HepG2 (cell line): ENCODE measurements around the gene POMGNT2. TPM values are rescaled to one million over a fixed set of nuclear protein-coding genes. Genes with fewer than 3 reads are reported as not detected.

ENCODE experiments used
- ATAC-seq: fragments of 200-7000 bp; cut with Tn5 transposase; 3 replicates; pipeline ENCODE4 v1.9.1; 2020; ENCODE audit warnings: mild to moderate bottlenecking, moderate library complexity
- BruUV-seq: library from RNA; stranded (reverse); fragments of 400-500 nt; replicated peaks from 2 replicates; lab custom pipeline; 2021; lab: Mats Ljungman, UMichigan
- CTCF ChIA-PET: fragments of 300-600 bp; formaldehyde crosslinking; extraction: SDS; loops from one replicate; lab custom pipeline; 2021; ENCODE audit warnings: low total read pairs, inconsistent platforms, low intra/inter-chr PET ratio; lab: Yijun Ruan, JAX
- POLR2A ChIA-PET: fragments of 350-600 bp; sonication (Branson Sonifier 250); formaldehyde crosslinking; loops from one replicate; lab custom pipeline; 2020; ENCODE audit warnings: antibody characterized with exemption, inconsistent platforms; lab: Yijun Ruan, JAX
- DNase-seq: peaks from one replicate; pipeline ENCODE4 v3.0.0-alpha.2; 2015; ENCODE audit warnings: low spot score
- FAIRE-seq: peaks from 3 replicates; lab custom pipeline; 2011; peaks lifted over from hg19 to GRCh38; lab: Jason Lieb, UNC
- H2AFZ ChIP-seq: one replicate; pipeline ENCODE4 v1.6.1; 2011; ENCODE audit warnings: low read length, inconsistent platforms
- H3K27ac ChIP-seq: fragments of 300-600 bp; 3 replicates; pipeline ENCODE4 v1.8.0; 2011; ENCODE audit warnings: mixed run types, mild to moderate bottlenecking, mixed read lengths, low read length, inconsistent platforms; ENCODE audit not compliant: insufficient read depth; ENCODE audit errors: extremely low read length
- H3K27me3 ChIP-seq, 2 experiments: fragments of 200-600 bp in 1 of 2; 2 replicates in 1 of 2; 3 replicates in 1 of 2; pipeline versions ENCODE4 v1.6.0 to v1.8.0; 2011; ENCODE audit warnings: low read length in 2 of 2, mild to moderate bottlenecking in 2 of 2, moderate library complexity in 2 of 2, inconsistent platforms in 1 of 2; ENCODE audit not compliant: insufficient read depth in 2 of 2, control insufficient read depth in 1 of 2
- H3K36me3 ChIP-seq, 2 experiments: fragments of 200-600 bp in 1 of 2; replicated peaks in 1 of 2; 2 replicates in 1 of 2; 3 replicates in 1 of 2; pipeline versions ENCODE4 v1.5.1 to v1.8.0; 2011; ENCODE audit warnings: low read length in 2 of 2, inconsistent platforms in 1 of 2; ENCODE audit not compliant: insufficient read depth in 2 of 2, control insufficient read depth in 1 of 2
- H3K4me1 ChIP-seq: 2 replicates; pipeline ENCODE4 v1.5.1; 2012; ENCODE audit warnings: low read length, inconsistent platforms; ENCODE audit not compliant: insufficient read depth
- H3K4me2 ChIP-seq: 2 replicates; pipeline ENCODE4 v1.6.0; 2011; ENCODE audit warnings: low read depth, low read length, inconsistent platforms
- H3K4me3 ChIP-seq, 3 experiments: fragments of 200-600 bp in 1 of 3; sonication (generic), shearing (Covaris generic) in 1 of 3; replicated peaks in 1 of 3; 2 replicates each; pipeline ENCODE4 v1.5.1; 2011 to 2016; ENCODE audit warnings: low read length in 3 of 3, inconsistent platforms in 2 of 3, low read depth in 2 of 3, mild to moderate bottlenecking in 2 of 3, control low read depth in 1 of 3, mixed read lengths in 1 of 3; ENCODE audit not compliant: insufficient read depth in 1 of 3
- H3K79me2 ChIP-seq: one replicate; pipeline ENCODE4 v1.6.1; 2011; ENCODE audit warnings: low read length, inconsistent platforms; ENCODE audit not compliant: insufficient read depth
- H3K9ac ChIP-seq: 2 replicates; pipeline ENCODE4 v1.6.0; 2011; ENCODE audit warnings: mild to moderate bottlenecking, low read depth, low read length, inconsistent platforms; ENCODE audit not compliant: insufficient read depth
- H3K9me3 ChIP-seq: 2 replicates; pipeline ENCODE4 v1.5.1; 2012; ENCODE audit warnings: mild to moderate bottlenecking, low read length
- H4K20me1 ChIP-seq: 2 replicates; pipeline ENCODE4 v1.6.0; 2011; ENCODE audit warnings: inconsistent platforms, mild to moderate bottlenecking, low read length, moderate library complexity; ENCODE audit not compliant: insufficient read depth
- CBX1 ChIP-seq: IDR thresholded peaks from one replicate; pipeline ENCODE4 v1.6.1; 2016; ENCODE audit warnings: antibody characterized with exemption, low read depth
- FOXA3 ChIP-seq: IDR thresholded peaks from 2 replicates; pipeline ENCODE4 v1.6.1; 2016; ENCODE audit warnings: missing genetic modification reagents, missing compliant biosample characterization
- KDM5A ChIP-seq: fragments of 200-600 bp; sonication (generic); IDR thresholded peaks from 2 replicates; pipeline ENCODE4 v1.7.0; 2018; ENCODE audit warnings: antibody characterized with exemption, mild to moderate bottlenecking, low read length, borderline replicate concordance
- MAFF ChIP-seq: IDR thresholded peaks from 2 replicates; pipeline ENCODE4 v1.6.1; 2011; ENCODE audit warnings: low read depth, low read length, improper control_type of control experiment
- MAFK ChIP-seq, 2 experiments: IDR thresholded peaks in 1 of 2; conservative IDR thresholded peaks in 1 of 2; 2 replicates each; pipeline ENCODE4 v1.6.1; 2011; ENCODE audit warnings: improper control_type of control experiment in 2 of 2, low read length in 2 of 2
- SP1 ChIP-seq, 2 experiments: fragments of 450-650 bp in 1 of 2; sonication (generic) in 1 of 2; formaldehyde crosslinking in 1 of 2; IDR thresholded peaks; 2 replicates each; pipeline versions ENCODE4 v1.4.0 to v1.6.1; 2016 to 2020; ENCODE audit warnings: missing genetic modification reagents in 1 of 2
- YEATS4 ChIP-seq: sonication (generic); formaldehyde crosslinking; IDR thresholded peaks from 2 replicates; pipeline ENCODE4 v1.4.0; 2020; ENCODE audit warnings: missing genetic modification reagents, borderline replicate concordance
- ZBTB3 ChIP-seq: sonication (generic); formaldehyde crosslinking; IDR thresholded peaks from 2 replicates; pipeline ENCODE4 v1.4.0; 2020; ENCODE audit warnings: low read depth, mild to moderate bottlenecking, moderate library complexity, missing genetic modification reagents, borderline replicate concordance
- ZNF33B ChIP-seq: sonication (generic); formaldehyde crosslinking; IDR thresholded peaks from 2 replicates; pipeline ENCODE4 v1.5.1; 2020; ENCODE audit warnings: mild to moderate bottlenecking, missing genetic modification reagents
- ZNF607 ChIP-seq: sonication (generic); formaldehyde crosslinking; IDR thresholded peaks from 2 replicates; pipeline ENCODE4 v1.5.1; 2020; ENCODE audit warnings: missing genetic modification reagents, mild to moderate bottlenecking, borderline replicate concordance
- ZNF652 ChIP-seq: IDR thresholded peaks from 2 replicates; pipeline ENCODE4 v1.6.1; 2016; ENCODE audit warnings: low read depth, borderline replicate concordance
- ZNF891 ChIP-seq: sonication (generic); formaldehyde crosslinking; IDR thresholded peaks from 2 replicates; pipeline ENCODE4 v1.5.0; 2020; ENCODE audit warnings: mild to moderate bottlenecking, missing genetic modification reagents
- ZSCAN21 ChIP-seq: sonication (generic); formaldehyde crosslinking; IDR thresholded peaks from 2 replicates; pipeline ENCODE4 v1.8.0; 2022; ENCODE audit warnings: mild to moderate bottlenecking, missing genetic modification reagents, moderate library complexity, borderline replicate concordance
- in situ Hi-C: cut with HindIII; loops from 2 replicates; pipeline ENCODE4 v1.10.0; 2017; ENCODE audit warnings: low pct_unique_long_range_greater_than_20kb; ENCODE audit not compliant: extremely low pct_ligation_motif_present
- intact Hi-C: fragments of 100-400 bp; cut with micrococcal nuclease; formaldehyde crosslinking; loops from one replicate; pipeline ENCODE4 v1.10.0; 2022; ENCODE audit not compliant: unreplicated experiment
- polyA plus RNA-seq, 8 experiments: library from polyadenylated mRNA; depleted of rRNA in 3 of 8; stranded (reverse) in 7 of 8; unstranded in 1 of 8; fragments of >200 nt; fragmentation: Illumina TruSeq in 4 of 8; extraction: Trizol in 4 of 8; gene quantifications; 2 replicates each; pipeline versions ENCODE4 v1.2.1 to v1.2.3, GENCODE V29; 2011 to 2016; ENCODE audit warnings: low read depth in 4 of 8, missing spikeins in 1 of 8, mixed read lengths in 1 of 8; ENCODE audit not compliant: insufficient read depth in 1 of 8
- total RNA-seq, 5 experiments: library from RNA; depleted of rRNA; stranded (reverse); fragments of >200 nt; fragmentation: Illumina TruSeq; extraction: Trizol; gene quantifications; 2 replicates each; pipeline ENCODE4 v1.2.3, GENCODE V29; 2016; ENCODE audit warnings: low read depth in 1 of 5
- TF ChIP-seq, protein P1 (sequence below): sonication (generic); formaldehyde crosslinking; IDR thresholded peaks from 2 replicates; pipeline ENCODE4 v1.4.0; 2020; ENCODE audit warnings: mild to moderate bottlenecking, missing genetic modification reagents
- TF ChIP-seq, protein P2 (sequence below): sonication (generic); formaldehyde crosslinking; conservative IDR thresholded peaks from 2 replicates; pipeline ENCODE4 v1.4.0; 2020; ENCODE audit warnings: missing genetic modification reagents
- TF ChIP-seq, protein P3 (sequence below): sonication (generic); formaldehyde crosslinking; IDR thresholded peaks from 2 replicates; pipeline ENCODE4 v1.4.0; 2020; ENCODE audit warnings: missing genetic modification reagents

The POMGNT2 gene
- total and polyA plus RNA-seq, 2 of the 13 experiments (the other 11 are each of a cell fraction or from before 2014, with no cell fraction given), result 10.5 to 12.4 TPM

DNA sequence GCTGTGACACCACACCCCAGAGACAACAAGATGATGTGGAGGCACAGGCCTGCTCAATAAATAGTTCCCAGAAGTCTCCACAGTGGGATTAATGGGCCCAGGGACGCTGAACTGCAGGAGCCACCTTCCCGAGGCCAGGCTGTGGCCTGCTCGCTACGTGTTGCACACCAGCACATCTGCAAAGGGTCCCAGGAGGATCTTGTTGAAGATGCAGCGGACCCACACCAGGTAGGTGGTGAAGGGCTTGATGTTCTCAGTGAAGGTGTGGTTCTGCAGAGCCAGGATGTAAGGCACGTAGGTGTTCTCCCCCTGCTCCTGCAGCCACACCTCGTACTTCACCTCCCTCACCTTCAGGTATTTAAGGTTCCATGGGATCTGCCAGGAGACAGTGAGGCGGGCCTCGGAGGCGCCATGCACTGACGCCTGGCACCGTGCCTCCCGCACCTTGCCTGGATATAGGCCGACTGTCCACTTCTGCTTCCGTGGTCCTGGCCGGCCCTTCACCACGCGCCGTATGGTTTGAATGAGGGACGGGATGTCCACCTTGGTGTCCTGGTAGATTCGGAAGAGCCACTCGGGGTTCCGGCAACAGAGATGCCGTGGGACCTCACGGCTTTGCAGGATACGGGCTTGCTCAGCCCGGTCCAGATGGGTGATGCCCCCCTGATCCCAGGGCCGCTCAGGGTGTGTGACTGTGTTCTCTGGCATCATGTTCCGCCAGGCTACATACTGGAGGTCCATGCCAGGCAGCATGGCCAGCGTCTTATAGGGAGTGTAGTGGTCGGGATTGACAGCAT is 26.1 kb downstream of the POMGNT2 start (continued):
- TF ChIP-seq CBX1 (no peak), KDM5A (no peak), YEATS4 (no peak)
- TF ChIP-seq, protein P1, sequence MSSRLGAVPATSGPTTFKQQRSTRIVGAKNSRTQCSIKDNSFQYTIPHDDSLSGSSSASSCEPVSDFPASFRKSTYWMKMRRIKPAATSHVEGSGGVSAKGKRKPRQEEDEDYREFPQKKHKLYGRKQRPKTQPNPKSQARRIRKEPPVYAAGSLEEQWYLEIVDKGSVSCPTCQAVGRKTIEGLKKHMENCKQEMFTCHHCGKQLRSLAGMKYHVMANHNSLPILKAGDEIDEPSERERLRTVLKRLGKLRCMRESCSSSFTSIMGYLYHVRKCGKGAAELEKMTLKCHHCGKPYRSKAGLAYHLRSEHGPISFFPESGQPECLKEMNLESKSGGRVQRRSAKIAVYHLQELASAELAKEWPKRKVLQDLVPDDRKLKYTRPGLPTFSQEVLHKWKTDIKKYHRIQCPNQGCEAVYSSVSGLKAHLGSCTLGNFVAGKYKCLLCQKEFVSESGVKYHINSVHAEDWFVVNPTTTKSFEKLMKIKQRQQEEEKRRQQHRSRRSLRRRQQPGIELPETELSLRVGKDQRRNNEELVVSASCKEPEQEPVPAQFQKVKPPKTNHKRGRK (CRISPR knock-in tag), result no peak
- TF ChIP-seq, all 625 proteins: peak for 0

DNA sequence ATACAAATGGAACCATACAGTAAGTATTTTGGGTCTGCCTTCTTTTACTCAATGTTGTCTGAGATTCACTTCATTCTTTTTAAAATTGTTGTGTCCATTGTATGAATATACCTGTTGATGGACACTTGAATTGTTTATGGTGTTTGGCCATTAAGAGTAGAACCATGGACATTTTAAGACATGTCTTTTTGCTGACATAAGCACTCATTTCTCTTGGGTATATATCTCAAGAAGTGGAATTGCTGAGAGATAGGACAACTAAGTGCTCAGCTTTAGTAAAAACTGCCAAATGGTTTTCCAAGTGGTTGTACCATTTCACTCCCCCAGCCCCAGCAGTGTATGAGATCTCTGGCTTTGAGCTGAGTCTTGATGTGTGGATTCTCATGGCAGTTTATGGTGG is 28.2 kb downstream of the POMGNT2 start:
- intact Hi-C loops (no loop called here), in situ Hi-C loops (loop anchor here (10.0 kb wide), 1 partner anchor 113 kb away; no protein-coding TSS in a partner anchor)
- H3K4me2 ChIP-seq, result no peak overlapping the region
- FAIRE-seq (no peak), DNase-seq (no peak), ATAC-seq (no peak)
- H4K20me1 ChIP-seq, result no peaks in the 10 kb centered on the region
- no peaks in the 10 kb centered on the region for H3K9me3 ChIP-seq
- no peak overlapping the region for H3K9ac ChIP-seq
- BruUV-seq, result no TSS peak
- ChIA-PET CTCF (no interaction called here), POLR2A (no interaction called here)
- no peaks in the 10 kb centered on the region for H3K4me1 ChIP-seq
- peaks cover 4 to 13% of the 10 kb centered on the region in 2 experiments; a peak in 3 of 5 replicates for H3K36me3 ChIP-seq
- H3K4me3 ChIP-seq, result no peak overlapping the region
- no peaks in the 10 kb centered on the region for H3K27me3 ChIP-seq
- no peak overlapping the region for H3K27ac ChIP-seq
- TF ChIP-seq ZNF652 (CRISPR knock-in tag), result no peak
- TF ChIP-seq ZSCAN21, result no peak
- no peak for TF ChIP-seq ZBTB3 (CRISPR knock-in tag)
- TF ChIP-seq, protein P2, sequence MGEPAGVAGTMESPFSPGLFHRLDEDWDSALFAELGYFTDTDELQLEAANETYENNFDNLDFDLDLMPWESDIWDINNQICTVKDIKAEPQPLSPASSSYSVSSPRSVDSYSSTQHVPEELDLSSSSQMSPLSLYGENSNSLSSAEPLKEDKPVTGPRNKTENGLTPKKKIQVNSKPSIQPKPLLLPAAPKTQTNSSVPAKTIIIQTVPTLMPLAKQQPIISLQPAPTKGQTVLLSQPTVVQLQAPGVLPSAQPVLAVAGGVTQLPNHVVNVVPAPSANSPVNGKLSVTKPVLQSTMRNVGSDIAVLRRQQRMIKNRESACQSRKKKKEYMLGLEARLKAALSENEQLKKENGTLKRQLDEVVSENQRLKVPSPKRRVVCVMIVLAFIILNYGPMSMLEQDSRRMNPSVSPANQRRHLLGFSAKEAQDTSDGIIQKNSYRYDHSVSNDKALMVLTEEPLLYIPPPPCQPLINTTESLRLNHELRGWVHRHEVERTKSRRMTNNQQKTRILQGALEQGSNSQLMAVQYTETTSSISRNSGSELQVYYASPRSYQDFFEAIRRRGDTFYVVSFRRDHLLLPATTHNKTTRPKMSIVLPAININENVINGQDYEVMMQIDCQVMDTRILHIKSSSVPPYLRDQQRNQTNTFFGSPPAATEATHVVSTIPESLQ (CRISPR knock-in tag), result no peak
- peak; percentile 84 to 94 for TF ChIP-seq MAFK (conservative IDR thresholded peaks at IDR 0.05 in 1 of 2, IDR thresholded peaks at IDR 0.05 in 1 of 2; ENCODE audit: low read length in 2 of 2)
- no peak for TF ChIP-seq FOXA3 (CRISPR knock-in tag)
- no peak for TF ChIP-seq SP1 (IDR thresholded peaks at IDR 0.05)
- no peak for TF ChIP-seq SP1 (CRISPR knock-in tag; IDR thresholded peaks at IDR 0.05)
- no peak for TF ChIP-seq ZNF33B (CRISPR knock-in tag)
- peak; percentile 89 for TF ChIP-seq MAFF
- TF ChIP-seq ZNF891 (CRISPR knock-in tag), result no peak
- TF ChIP-seq ZNF607 (CRISPR knock-in tag), result no peak
- TF ChIP-seq, protein P3, sequence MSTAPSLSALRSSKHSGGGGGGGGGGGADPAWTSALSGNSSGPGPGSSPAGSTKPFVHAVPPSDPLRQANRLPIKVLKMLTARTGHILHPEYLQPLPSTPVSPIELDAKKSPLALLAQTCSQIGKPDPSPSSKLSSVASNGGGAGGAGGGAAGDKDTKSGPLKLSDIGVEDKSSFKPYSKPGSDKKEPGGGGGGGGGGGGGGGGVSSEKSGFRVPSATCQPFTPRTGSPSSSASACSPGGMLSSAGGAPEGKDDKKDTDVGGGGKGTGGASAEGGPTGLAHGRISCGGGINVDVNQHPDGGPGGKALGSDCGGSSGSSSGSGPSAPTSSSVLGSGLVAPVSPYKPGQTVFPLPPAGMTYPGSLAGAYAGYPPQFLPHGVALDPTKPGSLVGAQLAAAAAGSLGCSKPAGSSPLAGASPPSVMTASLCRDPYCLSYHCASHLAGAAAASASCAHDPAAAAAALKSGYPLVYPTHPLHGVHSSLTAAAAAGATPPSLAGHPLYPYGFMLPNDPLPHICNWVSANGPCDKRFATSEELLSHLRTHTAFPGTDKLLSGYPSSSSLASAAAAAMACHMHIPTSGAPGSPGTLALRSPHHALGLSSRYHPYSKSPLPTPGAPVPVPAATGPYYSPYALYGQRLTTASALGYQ (CRISPR knock-in tag), result no peak
- no peaks in the 10 kb centered on the region for H3K79me2 ChIP-seq
- no peak overlapping the region for H2AFZ ChIP-seq
